IMR-90 (cell line): Measurements from ENCODE around the gene MTHFS. TPM values are rescaled to one million over a fixed set of nuclear protein-coding genes. Genes with fewer than 3 reads are reported as not detected.

Experiments used
- ATAC-seq: fragments of 200-7000 bp; cut with Tn5 transposase; 2 replicates; pipeline ENCODE4 v1.9.1; 2020; ENCODE audit warnings: low read depth, mild to moderate bottlenecking, moderate library complexity
- BruUV-seq: library from RNA; stranded (reverse); fragments of 400-500 nt; replicated peaks from 2 replicates; lab custom pipeline; 2021; lab: Mats Ljungman, UMichigan
- CTCF ChIA-PET: fragments of 300-600 bp; formaldehyde crosslinking; extraction: SDS; loops from one replicate; lab custom pipeline; 2021; ENCODE audit warnings: antibody characterized with exemption; lab: Yijun Ruan, JAX
- POLR2A ChIA-PET: fragments of 300-600 bp; sonication (Branson Sonifier 250); formaldehyde crosslinking; loops from one replicate; lab custom pipeline; 2022; ENCODE audit warnings: antibody characterized with exemption; ENCODE audit not compliant: unreplicated experiment; lab: Charles Lee
- DNase-seq: peaks from one replicate; pipeline ENCODE4 v3.0.0; 2013
- H2AFZ ChIP-seq: replicated peaks from 2 replicates; pipeline ENCODE3; 2013; ENCODE audit warnings: low read length, mild to moderate bottlenecking; ENCODE audit not compliant: poor library complexity
- H2AK5ac ChIP-seq: 2 replicates; pipeline ENCODE4 v1.6.1; 2013; ENCODE audit warnings: low read depth, low read length, inconsistent platforms
- H2AK9ac ChIP-seq: replicated peaks from 2 replicates; pipeline ENCODE3; 2013; ENCODE audit warnings: mild to moderate bottlenecking, low read depth, low read length, moderate library complexity; ENCODE audit not compliant: poor library complexity
- H2BK120ac ChIP-seq: 2 replicates; pipeline ENCODE4 v1.6.1; 2013; ENCODE audit warnings: low read depth, low read length, inconsistent platforms
- H2BK15ac ChIP-seq: 3 replicates; pipeline ENCODE4 v1.6.1; 2013; ENCODE audit warnings: low read depth, low read length, inconsistent platforms
- H2BK20ac ChIP-seq: 2 replicates; pipeline ENCODE4 v1.6.1; 2013; ENCODE audit warnings: low read depth, mild to moderate bottlenecking, inconsistent platforms, low read length, moderate library complexity
- H2BK5ac ChIP-seq: 2 replicates; pipeline ENCODE4 v1.6.1; 2013; ENCODE audit warnings: mild to moderate bottlenecking, low read depth, low read length, inconsistent platforms; ENCODE audit not compliant: poor library complexity, severe bottlenecking
- H3K14ac ChIP-seq: replicated peaks from 2 replicates; pipeline ENCODE4 v1.6.1; 2013; ENCODE audit warnings: low read depth, low read length, inconsistent platforms
- H3K18ac ChIP-seq: 2 replicates; pipeline ENCODE4 v1.6.1; 2013; ENCODE audit warnings: low read depth, low read length, control low read depth
- H3K23ac ChIP-seq: 2 replicates; pipeline ENCODE4 v1.6.1; 2013; ENCODE audit warnings: low read depth, low read length, inconsistent platforms
- H3K27ac ChIP-seq: 2 replicates; pipeline ENCODE4 v1.5.1; 2013; ENCODE audit warnings: mild to moderate bottlenecking, control low read depth, low read length; ENCODE audit not compliant: insufficient read depth
- H3K27me3 ChIP-seq: 2 replicates; pipeline ENCODE4 v1.6.1; 2013; ENCODE audit warnings: low read length; ENCODE audit not compliant: control insufficient read depth, insufficient read depth
- H3K36me3 ChIP-seq: 2 replicates; pipeline ENCODE4 v1.6.1; 2013; ENCODE audit warnings: low read length, mixed read lengths; ENCODE audit not compliant: control insufficient read depth, insufficient read depth
- H3K4ac ChIP-seq: 2 replicates; pipeline ENCODE4 v1.6.1; 2013; ENCODE audit warnings: low read depth, low read length, inconsistent platforms
- H3K4me1 ChIP-seq: 2 replicates; pipeline ENCODE4 v1.6.1; 2013; ENCODE audit warnings: low read length, mixed read lengths; ENCODE audit not compliant: control insufficient read depth, insufficient read depth
- H3K4me2 ChIP-seq: 2 replicates; pipeline ENCODE4 v1.6.1; 2013; ENCODE audit warnings: low read depth, mild to moderate bottlenecking, control low read depth, low read length, moderate library complexity
- H3K4me3 ChIP-seq: 2 replicates; pipeline ENCODE4 v1.5.1; 2013; ENCODE audit warnings: low read depth, mild to moderate bottlenecking, control low read depth, low read length, moderate library complexity; ENCODE audit not compliant: insufficient read depth
- H3K56ac ChIP-seq: 2 replicates; pipeline ENCODE4 v1.6.1; 2013; ENCODE audit warnings: low read length, inconsistent platforms; ENCODE audit not compliant: insufficient read depth; ENCODE audit errors: extremely low read depth
- H3K79me1 ChIP-seq, 2 experiments: 2 replicates each; pipeline ENCODE4 v1.6.1; 2013; ENCODE audit warnings: low read length in 2 of 2, inconsistent platforms in 1 of 2, low read depth in 1 of 2
- H3K9ac ChIP-seq: 2 replicates; pipeline ENCODE4 v1.6.1; 2013; ENCODE audit warnings: low read depth, low read length, control low read depth
- H3K9me1 ChIP-seq: 2 replicates; pipeline ENCODE4 v1.6.1; 2013; ENCODE audit warnings: low read length, inconsistent platforms; ENCODE audit not compliant: insufficient read depth
- H3K9me3 ChIP-seq: 2 replicates; pipeline ENCODE4 v1.6.1; 2013; ENCODE audit warnings: low read length; ENCODE audit not compliant: control insufficient read depth, insufficient read depth
- H4K20me1 ChIP-seq: 2 replicates; pipeline ENCODE4 v1.6.1; 2013; ENCODE audit warnings: low read length, inconsistent platforms; ENCODE audit not compliant: insufficient read depth
- H4K5ac ChIP-seq: 2 replicates; pipeline ENCODE4 v1.6.1; 2013; ENCODE audit warnings: mild to moderate bottlenecking, low read depth, low read length, control low read depth
- H4K8ac ChIP-seq, 2 experiments: 2 replicates each; pipeline ENCODE4 v1.6.1; 2013; ENCODE audit warnings: low read depth in 2 of 2, low read length in 2 of 2, control low read depth in 1 of 2, inconsistent platforms in 1 of 2
- H4K91ac ChIP-seq: 2 replicates; pipeline ENCODE4 v1.6.1; 2013; ENCODE audit warnings: low read depth, low read length, inconsistent platforms; ENCODE audit not compliant: insufficient read depth
- BHLHE40 ChIP-seq: fragments of 150-350 bp; IDR thresholded peaks from 2 replicates; pipeline ENCODE4 v1.6.1; 2016; ENCODE audit warnings: mild to moderate bottlenecking, low read depth, low read length
- CEBPB ChIP-seq: IDR thresholded peaks from 2 replicates; pipeline ENCODE4 v1.6.1; 2012; ENCODE audit warnings: low read depth, low read length, improper control_type of control experiment
- CHD1 ChIP-seq: IDR thresholded peaks from 2 replicates; pipeline ENCODE4 v1.6.1; 2012; ENCODE audit warnings: low read depth, low read length, improper control_type of control experiment
- CTCF ChIP-seq: conservative IDR thresholded peaks from 2 replicates; pipeline ENCODE4 v1.5.1; 2012; ENCODE audit warnings: mild to moderate bottlenecking, low read depth, low read length, improper control_type of control experiment
- ELK1 ChIP-seq: fragments of 150-350 bp; IDR thresholded peaks from 2 replicates; pipeline ENCODE4 v1.6.1; 2016; ENCODE audit warnings: low read depth, mild to moderate bottlenecking, low read length, moderate library complexity, borderline replicate concordance
- FOS ChIP-seq: fragments of 150-350 bp; IDR thresholded peaks from 2 replicates; pipeline ENCODE4 v1.6.1; 2016; ENCODE audit warnings: low read depth, low read length
- MAFK ChIP-seq: IDR thresholded peaks from 2 replicates; pipeline ENCODE4 v1.6.1; 2012; ENCODE audit warnings: low read depth, low read length, improper control_type of control experiment
- MXI1 ChIP-seq: IDR thresholded peaks from 2 replicates; pipeline ENCODE4 v1.6.1; 2012; ENCODE audit warnings: low read depth, mild to moderate bottlenecking, low read length, moderate library complexity, borderline replicate concordance
- NFE2L2 ChIP-seq: fragments of 150-350 bp; IDR thresholded peaks from 2 replicates; pipeline ENCODE4 v1.6.1; 2016; ENCODE audit warnings: low read depth, mild to moderate bottlenecking, low read length
- RAD21 ChIP-seq: IDR thresholded peaks from 2 replicates; pipeline ENCODE4 v1.6.1; 2012; ENCODE audit warnings: low read length, improper control_type of control experiment
- RCOR1 ChIP-seq: IDR thresholded peaks from 2 replicates; pipeline ENCODE4 v1.6.1; 2012; ENCODE audit warnings: mild to moderate bottlenecking, low read length, improper control_type of control experiment; ENCODE audit not compliant: insufficient replicate concordance
- RFX5 ChIP-seq: IDR thresholded peaks from 2 replicates; pipeline ENCODE4 v1.8.0; 2012; ENCODE audit warnings: low read depth, mild to moderate bottlenecking, low read length, moderate library complexity
- SMC3 ChIP-seq: fragments of 150-350 bp; IDR thresholded peaks from 2 replicates; pipeline ENCODE4 v1.6.1; 2016; ENCODE audit warnings: low read depth, mild to moderate bottlenecking, antibody characterized with exemption, low read length, moderate library complexity
- USF2 ChIP-seq: fragments of 150-350 bp; IDR thresholded peaks from 2 replicates; pipeline ENCODE4 v1.6.1; 2017; ENCODE audit warnings: mild to moderate bottlenecking, antibody characterized with exemption, low read length, low read depth
- WGBS, 2 experiments: methylation state at CpG; one replicate each; pipeline versions ENCODE4 v1.1.5 to v1.1.7; 2013; ENCODE audit warnings: missing lambda C conversion rate in 2 of 2; ENCODE audit not compliant: insufficient read length in 1 of 2; ENCODE audit errors: extremely low coverage in 2 of 2; 5-methylcytosine and 5-hydroxymethylcytosine counted together
- dilution Hi-C: fragments of 300-500 bp; cut with HindIII; formaldehyde crosslinking; loops from one replicate; pipeline ENCODE4 v1.14.3; 2018; ENCODE audit warnings: low sequenced_read_pairs; ENCODE audit not compliant: unreplicated experiment
- in situ Hi-C: fragments of 300-500 bp; cut with MboI; formaldehyde crosslinking; loops from 3 replicates; pipeline ENCODE4 v1.14.3; 2019; ENCODE audit warnings: low sequenced_read_pairs, inconsistent platforms, mixed read lengths
- intact Hi-C: fragments of 100-400 bp; cut with micrococcal nuclease; formaldehyde crosslinking; loops from 2 replicates; pipeline ENCODE4 v1.10.0; 2022
- polyA plus RNA-seq, 3 experiments: library from polyadenylated mRNA; depleted of rRNA; stranded (reverse); fragments of >200 nt; gene quantifications; 2 replicates each; pipeline ENCODE4 v1.2.3, GENCODE V29; 2012; ENCODE audit warnings: low replicate concordance in 1 of 3
- total RNA-seq: library from RNA; depleted of rRNA; stranded (reverse); fragments of >200 nt; gene quantifications from 2 replicates; pipeline ENCODE4 v1.2.3, GENCODE V29; 2012

MTHFS gene
- total and polyA plus RNA-seq, 2 of the 4 experiments (the other 2 are of a cell fraction): 5.5 to 6.3 TPM

GRCh38 chr15:79903144-79903543, 6.3 kb upstream of the MTHFS start:
- Histone ChIP-seq H3K79me1 (peaks cover 8 to 21% of the 10 kb centered on the region in 2 experiments; a peak in 3 of 4 replicates), H3K9me3 (no peaks in the 10 kb centered on the region), H3K4me1 (peaks cover 6% of the 10 kb centered on the region), H3K23ac (no peak overlapping the region), H2BK20ac (no peak overlapping the region), H4K20me1 (no peaks in the 10 kb centered on the region), H3K56ac (no peak overlapping the region), H4K8ac (no peak overlapping the region), H3K4me2 (no peak overlapping the region), H2BK120ac (no peak overlapping the region), H3K9ac (no peak overlapping the region), H2AFZ (no peak overlapping the region), H3K36me3 (peaks cover 5% of the 10 kb centered on the region; the same call in 1 of the 2 replicates), H3K27ac (no peak overlapping the region), H3K14ac (no peak overlapping the region), H4K91ac (no peak overlapping the region), H3K4ac (no peak overlapping the region), H2BK5ac (no peak overlapping the region), H2AK5ac (no peak overlapping the region), H3K27me3 (no peaks in the 10 kb centered on the region), H3K9me1 (peaks cover 7% of the 10 kb centered on the region), H2AK9ac (no peak overlapping the region), H3K4me3 (no peak overlapping the region), H4K5ac (no peak overlapping the region), H2BK15ac (no peak overlapping the region), H3K18ac (no peak overlapping the region)
- WGBS, 2 experiments: no CpG with 5 or more reads among the region's 2 CpGs
- TF ChIP-seq RFX5: no peak
- TF ChIP-seq CEBPB: no peak
- no peak for TF ChIP-seq NFE2L2
- no peak for TF ChIP-seq CTCF
- no peak for TF ChIP-seq CHD1
- no peak for TF ChIP-seq MAFK
- no peak for TF ChIP-seq BHLHE40
- TF ChIP-seq ELK1: no peak
- TF ChIP-seq RCOR1: no peak
- TF ChIP-seq FOS: no peak
- TF ChIP-seq MXI1: no peak
- no peak for TF ChIP-seq RAD21
- TF ChIP-seq SMC3: no peak
- no peak for TF ChIP-seq USF2
- in situ Hi-C loops: loop anchor here (10.0 kb wide), 1 partner anchor 272 kb away; no protein-coding TSS in a partner anchor
- dilution Hi-C loops: no loop called here
- CTCF ChIA-PET: no interaction called here
- intact Hi-C loops: no loop called here
- POLR2A ChIA-PET: no interaction called here
- BruUV-seq: no TSS peak
- DNase-seq (no peak), ATAC-seq (no peak)
